Measurements from ENCODE around the gene SECISBP2L.
A peak's percentile ranks its signal among the peaks of the same experiment; 100 is the strongest.

SECISBP2L gene

GRCh38 chr15:49058559-49058958 lies 12.3 kb upstream of the SECISBP2L start:
- DNase-seq (ENCODE audit: low read depth): no peak
- TF ChIP-seq CTCF (IDR thresholded peaks at IDR 0.05; ENCODE audit: control insufficient read depth, insufficient read depth, low read depth, low read length, missing control alignments): no peak
- no peak overlapping the region for H3K4me3 ChIP-seq (ENCODE audit: control insufficient read depth, low read depth, low read length)

- no peak for TF ChIP-seq CTCF (IDR thresholded peaks at IDR 0.05; ENCODE audit: control insufficient read depth, insufficient read depth, low read depth, low read length, missing control alignments)
These were observed 9.4 kb upstream of the SECISBP2L start for GRCh38 chr15:49055630-49056029.

GRCh38 chr15:49052662-49053061 lies 6.4 kb upstream of the SECISBP2L start:
- TF ChIP-seq CTCF (IDR thresholded peaks at IDR 0.05; ENCODE audit: control insufficient read depth, insufficient read depth, low read depth, low read length, missing control alignments): no peak
- no peak for DNase-seq (ENCODE audit: low read depth)
- no peak overlapping the region for H3K4me3 ChIP-seq (ENCODE audit: control insufficient read depth, low read depth, low read length)

More at GRCh38 chr15:49055630-49056029, 9.4 kb upstream of the SECISBP2L start:
- no peak overlapping the region for H3K4me3 ChIP-seq (ENCODE audit: control insufficient read depth, low read depth, low read length)
- DNase-seq (ENCODE audit: low read depth): no peak

- no peak for TF ChIP-seq CTCF (IDR thresholded peaks at IDR 0.05; ENCODE audit: control insufficient read depth, insufficient read depth, low read depth, low read length, missing control alignments)
- no peak for DNase-seq (ENCODE audit: low read depth)
These were observed 1.2 kb upstream of the SECISBP2L start for GRCh38 chr15:49047456-49047855.

GRCh38 chr15:49045751-49046219 lies 461 bp downstream of the SECISBP2L start:
- no peak for TF ChIP-seq CTCF (IDR thresholded peaks at IDR 0.05; ENCODE audit: control insufficient read depth, insufficient read depth, low read depth, low read length, missing control alignments)
- peak overlapping the region; percentile 93 for H3K4me3 ChIP-seq (ENCODE audit: control insufficient read depth, low read depth, low read length)
- DNase-seq (ENCODE audit: low read depth): no peak

More at GRCh38 chr15:49047456-49047855, 1.2 kb upstream of the SECISBP2L start:
- H3K4me3 ChIP-seq (ENCODE audit: control insufficient read depth, low read depth, low read length): no peak overlapping the region

GRCh38 chr15:49044766-49045606 lies 1.3 kb downstream of the SECISBP2L start:
- H3K4me3 ChIP-seq (ENCODE audit: control insufficient read depth, low read depth, low read length): peak overlapping the region; percentile 93
- no peak for DNase-seq (ENCODE audit: low read depth)
- no peak for TF ChIP-seq CTCF (IDR thresholded peaks at IDR 0.05; ENCODE audit: control insufficient read depth, insufficient read depth, low read depth, low read length, missing control alignments)

All from AG09309 (cell line).